CD8-positive, alpha-beta memory T cell (primary cell): ENCODE measurements around the gene PRH1. TPM values are rescaled to one million over a fixed set of nuclear protein-coding genes. Genes with fewer than 3 reads are reported as not detected.

ENCODE experiments used
- polyA plus RNA-seq: library from polyadenylated mRNA; unstranded; fragments of 300-500 nt; fragmentation: Illumina TruSeq; gene quantifications from one replicate; pipeline ENCODE4 v1.2.3, GENCODE V29; 2021
- total RNA-seq, 2 experiments: library from RNA; stranded (reverse); gene quantifications; one replicate each; pipeline ENCODE4 v1.2.3, GENCODE V29; 2021

The PRH1 gene
- total and polyA plus RNA-seq, 3 experiments from 2014 or later: 5.8 to 8.6 (median 7.3) TPM

Other genes starting within 250 kb of the PRH1 start
- 1 to 10 TPM; 2.0 to 2.1 TPM for gene STYK1, start 210.2 kb downstream of the PRH1 start, total RNA-seq
- 2.1 TPM for gene STYK1, start 210.2 kb downstream of the PRH1 start, polyA plus RNA-seq
- gene YBX3, start 160.9 kb downstream of the PRH1 start, total RNA-seq: 100 to 1,000 TPM; 222 to 251 TPM
- 40.5 TPM for gene YBX3, start 160.9 kb downstream of the PRH1 start, polyA plus RNA-seq
- gene TAS2R7, start 81.6 kb downstream of the PRH1 start, total RNA-seq: not detected
- not detected for gene TAS2R7, start 81.6 kb downstream of the PRH1 start, polyA plus RNA-seq
- not detected for gene TAS2R8, start 77.0 kb downstream of the PRH1 start, total RNA-seq
- gene TAS2R8, start 77.0 kb downstream of the PRH1 start, polyA plus RNA-seq: not detected
- not detected for gene TAS2R9, start 74.1 kb downstream of the PRH1 start, total RNA-seq
- not detected for gene TAS2R9, start 74.1 kb downstream of the PRH1 start, polyA plus RNA-seq
- gene TAS2R10, start 57.9 kb downstream of the PRH1 start, total RNA-seq: under 1 TPM; 0.22 to 0.28 TPM
- not detected for gene TAS2R10, start 57.9 kb downstream of the PRH1 start, polyA plus RNA-seq
- under 1 TPM in 1 of 2 experiments, not detected in 1; 0.70 TPM for gene PRR4, start 34.8 kb downstream of the PRH1 start, total RNA-seq
- 0.63 TPM for gene PRR4, start 34.8 kb downstream of the PRH1 start, polyA plus RNA-seq
- under 1 TPM; 0.26 to 0.27 TPM for gene TAS2R13, start 25.3 kb upstream of the PRH1 start, total RNA-seq
- not detected for gene TAS2R13, start 25.3 kb upstream of the PRH1 start, polyA plus RNA-seq
- gene PRH2, start 45.0 kb upstream of the PRH1 start, total RNA-seq: not detected
- gene PRH2, start 45.0 kb upstream of the PRH1 start, polyA plus RNA-seq: not detected
- gene TAS2R14, start 55.0 kb upstream of the PRH1 start, total RNA-seq: under 1 TPM; 0.55 to 0.95 TPM
- 1.0 TPM for gene TAS2R14, start 55.0 kb upstream of the PRH1 start, polyA plus RNA-seq
- under 1 TPM; 0.22 to 0.47 TPM for gene TAS2R50, start 102.7 kb upstream of the PRH1 start, total RNA-seq
- gene TAS2R50, start 102.7 kb upstream of the PRH1 start, polyA plus RNA-seq: not detected
- gene TAS2R20, start 114.0 kb upstream of the PRH1 start, total RNA-seq: under 1 TPM; 0.46 to 0.75 TPM
- not detected for gene TAS2R20, start 114.0 kb upstream of the PRH1 start, polyA plus RNA-seq
- gene TAS2R19, start 138.4 kb upstream of the PRH1 start, total RNA-seq: under 1 TPM; 0.78 to 0.88 TPM
- 0.52 TPM for gene TAS2R19, start 138.4 kb upstream of the PRH1 start, polyA plus RNA-seq
- 1 to 10 TPM; 1.0 to 1.3 TPM for gene TAS2R31, start 147.2 kb upstream of the PRH1 start, total RNA-seq
- gene TAS2R31, start 147.2 kb upstream of the PRH1 start, polyA plus RNA-seq: not detected
- under 1 TPM; 0.55 to 0.93 TPM for gene TAS2R46, start 178.0 kb upstream of the PRH1 start, total RNA-seq
- not detected for gene TAS2R46, start 178.0 kb upstream of the PRH1 start, polyA plus RNA-seq
- gene TAS2R43, start 208.1 kb upstream of the PRH1 start, total RNA-seq: under 1 TPM in 1 of 2 experiments, not detected in 1; 0.42 TPM
- gene TAS2R43, start 208.1 kb upstream of the PRH1 start, polyA plus RNA-seq: not detected